H1 (cell line): ENCODE results near the gene E2F8. TPM values are rescaled to one million over a fixed set of nuclear protein-coding genes. Genes with fewer than 3 reads are reported as not detected.

Experiments used
- CTCF ChIA-PET: fragments of 300-600 bp; sonication (Branson Sonifier 250); formaldehyde crosslinking; loops from one replicate; lab custom pipeline; 2021; ENCODE audit not compliant: partially characterized antibody; lab: Charles Lee
- POLR2A ChIA-PET: fragments of 300-600 bp; sonication (Branson Sonifier 250); formaldehyde crosslinking; loops from one replicate; lab custom pipeline; 2021; ENCODE audit warnings: inconsistent platforms; ENCODE audit not compliant: partially characterized antibody; lab: Charles Lee
- DNase-seq, 2 experiments: peaks; one replicate each; pipeline versions ENCODE4 v3.0.0 to v3.0.0-alpha.2; 2010 to 2022; ENCODE audit warnings: low spot score in 2 of 2, low read depth in 1 of 2, mixed read lengths in 1 of 2
- FAIRE-seq: peaks from 2 replicates; lab custom pipeline; 2011; peaks lifted over from hg19 to GRCh38; lab: Jason Lieb, UNC
- H2AFZ ChIP-seq: 2 replicates; pipeline ENCODE4 v1.8.1; 2012; ENCODE audit warnings: low read length, inconsistent platforms
- H2AK5ac ChIP-seq: 2 replicates; pipeline ENCODE4 v1.6.1; 2013; ENCODE audit warnings: low read depth, low read length
- H2BK120ac ChIP-seq: replicated peaks from 2 replicates; pipeline ENCODE3; 2013; ENCODE audit warnings: low read depth, low read length, inconsistent platforms
- H2BK12ac ChIP-seq: 2 replicates; pipeline ENCODE4 v1.6.1; 2013; ENCODE audit warnings: low read depth, low read length
- H2BK15ac ChIP-seq: 2 replicates; pipeline ENCODE4 v1.6.1; 2013; ENCODE audit warnings: low read length
- H2BK20ac ChIP-seq: 2 replicates; pipeline ENCODE4 v1.6.1; 2013; ENCODE audit warnings: low read length
- H2BK5ac ChIP-seq: 2 replicates; pipeline ENCODE4 v1.6.1; 2013; ENCODE audit warnings: low read depth, low read length
- H3K14ac ChIP-seq: 2 replicates; pipeline ENCODE4 v1.6.1; 2013; ENCODE audit warnings: inconsistent platforms; ENCODE audit not compliant: insufficient read length
- H3K18ac ChIP-seq: 2 replicates; pipeline ENCODE4 v1.6.1; 2013; ENCODE audit warnings: low read length; ENCODE audit errors: extremely low read depth
- H3K23ac ChIP-seq: 2 replicates; pipeline ENCODE4 v1.6.1; 2013; ENCODE audit warnings: inconsistent platforms; ENCODE audit not compliant: insufficient read length
- H3K23me2 ChIP-seq: 2 replicates; pipeline ENCODE4 v1.6.1; 2013; ENCODE audit warnings: low read depth, low read length
- H3K27ac ChIP-seq: 2 replicates; pipeline ENCODE4 v1.6.1; 2011; ENCODE audit warnings: low read depth, low read length, inconsistent platforms
- H3K27me3 ChIP-seq, 4 experiments: replicated peaks in 1 of 4; 1 replicate in 1 of 4; 2 replicates in 3 of 4; pipeline versions ENCODE4 v1.6.1 to v1.8.1; 2011 to 2013; ENCODE audit warnings: low read length in 3 of 4, mild to moderate bottlenecking in 3 of 4, inconsistent platforms in 2 of 4, mixed read lengths in 2 of 4, moderate library complexity in 1 of 4; ENCODE audit not compliant: control insufficient read depth in 3 of 4, insufficient read depth in 3 of 4; ENCODE audit errors: extremely low read depth in 1 of 4
- H3K36me3 ChIP-seq, 4 experiments: 2 replicates each; pipeline versions ENCODE4 v1.6.1 to v1.8.1; 2011 to 2013; ENCODE audit warnings: mild to moderate bottlenecking in 4 of 4, low read length in 3 of 4, moderate library complexity in 2 of 4, control low read depth in 1 of 4, inconsistent platforms in 1 of 4; ENCODE audit not compliant: insufficient read depth in 4 of 4, control insufficient read depth in 2 of 4
- H3K4ac ChIP-seq: replicated peaks from 2 replicates; pipeline ENCODE3; 2013; ENCODE audit warnings: low read length, low read depth, mixed read lengths, inconsistent platforms; ENCODE audit not compliant: insufficient read length
- H3K4me1 ChIP-seq, 4 experiments: replicated peaks in 1 of 4; 1 replicate in 1 of 4; 2 replicates in 3 of 4; pipeline versions ENCODE4 v1.6.1 to v1.8.1; 2011 to 2013; ENCODE audit warnings: low read length in 3 of 4, inconsistent platforms in 2 of 4, mixed read lengths in 1 of 4; ENCODE audit not compliant: insufficient read depth in 4 of 4, control insufficient read depth in 3 of 4
- H3K4me2 ChIP-seq, 2 experiments: 2 replicates each; pipeline versions ENCODE4 v1.6.1 to v1.8.1; 2011 to 2013; ENCODE audit warnings: low read depth in 2 of 2, low read length in 2 of 2, control low read depth in 1 of 2, inconsistent platforms in 1 of 2, mild to moderate bottlenecking in 1 of 2; ENCODE audit not compliant: insufficient read depth in 1 of 2
- H3K4me3 ChIP-seq, 4 experiments: fragments of 200-600, 300-600 bp in 1 of 4; sonication (generic), shearing (Covaris generic), sonication (Bioruptor Twin) in 1 of 4; 2 replicates each; pipeline versions ENCODE4 v1.5.1 to v1.8.1; 2011 to 2016; ENCODE audit warnings: low read length in 4 of 4, low read depth in 3 of 4, control low read depth in 2 of 4, inconsistent platforms in 2 of 4, mild to moderate bottlenecking in 2 of 4, mixed read lengths in 1 of 4, moderate library complexity in 1 of 4; ENCODE audit not compliant: insufficient read depth in 2 of 4; ENCODE audit errors: extremely low read depth in 1 of 4
- H3K56ac ChIP-seq: replicated peaks from 2 replicates; pipeline ENCODE3; 2013; ENCODE audit warnings: low read depth, mild to moderate bottlenecking, mixed read lengths, low read length, inconsistent platforms; ENCODE audit not compliant: insufficient read length
- H3K79me1 ChIP-seq: 2 replicates; pipeline ENCODE4 v1.6.1; 2013; ENCODE audit warnings: low read depth, low read length, control low read depth
- H3K79me2 ChIP-seq, 2 experiments: 2 replicates each; pipeline versions ENCODE4 v1.6.1 to v1.8.1; 2012 to 2013; ENCODE audit warnings: low read length in 2 of 2, mild to moderate bottlenecking in 2 of 2, inconsistent platforms in 1 of 2; ENCODE audit not compliant: insufficient read depth in 2 of 2, control insufficient read depth in 1 of 2
- H3K9ac ChIP-seq, 4 experiments: replicated peaks in 1 of 4; 1 replicate in 1 of 4; 2 replicates in 3 of 4; pipeline versions ENCODE4 v1.6.1 to v1.8.1; 2011 to 2013; ENCODE audit warnings: low read depth in 3 of 4, low read length in 3 of 4, control low read depth in 2 of 4, mild to moderate bottlenecking in 2 of 4, moderate library complexity in 2 of 4, inconsistent platforms in 1 of 4; ENCODE audit errors: extremely low read depth in 1 of 4
- H3K9me3 ChIP-seq, 2 experiments: 2 replicates each; pipeline versions ENCODE4 v1.6.1 to v1.8.1; 2012 to 2013; ENCODE audit warnings: mild to moderate bottlenecking in 2 of 2, moderate library complexity in 2 of 2, control low read depth in 1 of 2, inconsistent platforms in 1 of 2, low read depth in 1 of 2, low read length in 1 of 2, mixed read lengths in 1 of 2; ENCODE audit not compliant: insufficient read depth in 2 of 2
- H4K20me1 ChIP-seq, 2 experiments: replicated peaks in 1 of 2; 2 replicates each; pipeline versions ENCODE3 to v1.8.1; 2011 to 2013; ENCODE audit warnings: inconsistent platforms in 2 of 2, low read length in 2 of 2, mild to moderate bottlenecking in 1 of 2; ENCODE audit not compliant: insufficient read depth in 2 of 2, control insufficient read depth in 1 of 2
- H4K5ac ChIP-seq: 2 replicates; pipeline ENCODE4 v1.6.1; 2013; ENCODE audit warnings: low read length, low read depth, mixed read lengths, inconsistent platforms; ENCODE audit not compliant: insufficient read length
- H4K8ac ChIP-seq: 2 replicates; pipeline ENCODE4 v1.8.0; 2013; ENCODE audit warnings: mild to moderate bottlenecking, moderate library complexity, low read length, inconsistent platforms; ENCODE audit not compliant: insufficient read depth; ENCODE audit errors: extremely low read depth
- H4K91ac ChIP-seq: replicated peaks from 2 replicates; pipeline ENCODE3; 2013; ENCODE audit warnings: low read length, mixed read lengths, inconsistent platforms; ENCODE audit not compliant: insufficient read length
- CTCF ChIP-seq, 3 experiments: IDR thresholded peaks; 1 replicate in 2 of 3; 2 replicates in 1 of 3; pipeline versions ENCODE4 v1.5.1 to v1.6.1; 2011; ENCODE audit warnings: low read length in 3 of 3, mild to moderate bottlenecking in 3 of 3, inconsistent platforms in 2 of 3, low read depth in 1 of 3, moderate library complexity in 1 of 3; ENCODE audit not compliant: insufficient read depth in 1 of 3; ENCODE audit errors: control extremely low read depth in 1 of 3
- RAD21 ChIP-seq, 2 experiments: IDR thresholded peaks in 1 of 2; conservative IDR thresholded peaks in 1 of 2; 2 replicates each; pipeline ENCODE4 v1.6.1; 2011; ENCODE audit warnings: low read depth in 2 of 2, low read length in 2 of 2, improper control_type of control experiment in 1 of 2, inconsistent platforms in 1 of 2, mild to moderate bottlenecking in 1 of 2, moderate library complexity in 1 of 2
- SRF ChIP-seq: IDR thresholded peaks from 2 replicates; pipeline ENCODE4 v1.6.1; 2011; ENCODE audit warnings: mild to moderate bottlenecking, low read depth, low read length, moderate library complexity
- WGBS, 2 experiments: shearing (Covaris generic) in 1 of 2; methylation state at CpG; one replicate each; pipeline versions ENCODE4 v1.1.6 to v1.1.7; 2013 to 2015; ENCODE audit warnings: low lambda C conversion rate in 2 of 2, mixed read lengths in 2 of 2, inconsistent platforms in 1 of 2, low coverage in 1 of 2, missing lambda C conversion rate in 1 of 2; ENCODE audit not compliant: insufficient replicate concordance in 2 of 2, insufficient coverage in 1 of 2, insufficient read length in 1 of 2; ENCODE audit errors: extremely low coverage in 1 of 2, missing lambda C conversion rate in 1 of 2; 5-methylcytosine and 5-hydroxymethylcytosine counted together
- polyA plus RNA-seq, 7 experiments: library from polyadenylated mRNA; depleted of rRNA in 3 of 7; stranded (reverse) in 5 of 7; unstranded in 2 of 7; fragments of >200 nt in 5 of 7; fragments of 200-250 nt in 2 of 7; gene quantifications; 1 replicate in 5 of 7; 2 replicates in 1 of 7; 4 replicates in 1 of 7; pipeline versions ENCODE4 v1.2.1 to v1.2.3, GENCODE V29; 2011 to 2013; ENCODE audit warnings: missing spikeins in 2 of 7, mixed read lengths in 2 of 7
- total RNA-seq: library from RNA; stranded (reverse); fragmentation: NEBNext Ultra II Directional; extraction: Animal tissue kit (Norgen Biotek cat#: 25700); gene quantifications from 2 replicates; pipeline ENCODE4 v1.2.1, GENCODE V29; 2021

Gene E2F8
- total and polyA plus RNA-seq, 2 of the 8 experiments (the other 6 are each of a cell fraction or from before 2014, with no cell fraction given): 5.4 to 11.4 TPM

- ChIA-PET CTCF (interaction anchor here (0.6 to 5.7 kb wide), 58 partner anchors 9 to 653 kb away, joined by 3 to 65 read pairs (median 3); no protein-coding TSS in a partner anchor), POLR2A (no interaction called here)
- no peak overlapping the region for H2BK20ac ChIP-seq
- H3K18ac ChIP-seq: no peak overlapping the region
- no peaks in the 10 kb centered on the region for H3K36me3 ChIP-seq
- H2BK5ac ChIP-seq: no peak overlapping the region
- no peak overlapping the region for H3K23ac ChIP-seq
- no peak overlapping the region for H3K4ac ChIP-seq
- H3K4me3 ChIP-seq: no peak overlapping the region
- H3K27me3 ChIP-seq: no peaks in the 10 kb centered on the region
- H3K4me1 ChIP-seq: peaks cover 0 to 5% (median 3%) of the 10 kb centered on the region in 4 experiments; a peak in 4 of 7 replicates
- H3K9ac ChIP-seq: no peak overlapping the region
- no peak overlapping the region for H2BK15ac ChIP-seq
- H4K91ac ChIP-seq: no peak overlapping the region
- H3K56ac ChIP-seq: no peak overlapping the region
- DNase-seq (peak in 1 of 2 experiments; percentile 83), FAIRE-seq (peak; percentile 80)
- H3K14ac ChIP-seq: no peak overlapping the region
- H3K27ac ChIP-seq: no peak overlapping the region
- H2AFZ ChIP-seq: no peak overlapping the region
- H4K20me1 ChIP-seq: no peaks in the 10 kb centered on the region
- H4K8ac ChIP-seq: no peak overlapping the region
- H3K23me2 ChIP-seq: no peaks in the 10 kb centered on the region
- H4K5ac ChIP-seq: no peak overlapping the region
- H3K79me1 ChIP-seq: no peaks in the 10 kb centered on the region
- no peaks in the 10 kb centered on the region for H3K79me2 ChIP-seq
- 60% methylated on average over 6 of the region's 6 CpGs; no CpG with 5 or more reads in 1 of the 2 experiments for WGBS, 2 experiments
- no peaks in the 10 kb centered on the region; a peak in 1 of 4 replicates for H3K9me3 ChIP-seq
- H2AK5ac ChIP-seq: no peak overlapping the region
- no peak overlapping the region for H2BK120ac ChIP-seq
- H2BK12ac ChIP-seq: no peak overlapping the region
- no peak overlapping the region for H3K4me2 ChIP-seq
- peak; percentile 78 to 80 for TF ChIP-seq RAD21 (IDR thresholded peaks at IDR 0.05 in 1 of 2, conservative IDR thresholded peaks at IDR 0.05 in 1 of 2; ENCODE audit: low read depth in 2 of 2, low read length in 2 of 2)
- peak; percentile 66 to 89 (median 81) for TF ChIP-seq CTCF (IDR thresholded peaks at IDR 0.05; ENCODE audit: control extremely low read depth in 1 of 3, insufficient read depth in 1 of 3, low read depth in 1 of 3, low read length in 3 of 3)
- TF ChIP-seq SRF: no peak
These were observed 19.0 kb upstream of the E2F8 start for GRCh38 chr11:19259487-19260345.
